Activated naive CD4-positive, alpha-beta T cell treated with anti-CD3 and anti-CD28 coated beads, Interleukin-2, amount 50 U/mL, for 16 hours (primary cell): Measurements from ENCODE around the gene PADI1.

ENCODE experiments used
- DNase-seq: peaks from one replicate; pipeline ENCODE4 v3.0.0-alpha.2; 2020

Gene PADI1

DNA sequence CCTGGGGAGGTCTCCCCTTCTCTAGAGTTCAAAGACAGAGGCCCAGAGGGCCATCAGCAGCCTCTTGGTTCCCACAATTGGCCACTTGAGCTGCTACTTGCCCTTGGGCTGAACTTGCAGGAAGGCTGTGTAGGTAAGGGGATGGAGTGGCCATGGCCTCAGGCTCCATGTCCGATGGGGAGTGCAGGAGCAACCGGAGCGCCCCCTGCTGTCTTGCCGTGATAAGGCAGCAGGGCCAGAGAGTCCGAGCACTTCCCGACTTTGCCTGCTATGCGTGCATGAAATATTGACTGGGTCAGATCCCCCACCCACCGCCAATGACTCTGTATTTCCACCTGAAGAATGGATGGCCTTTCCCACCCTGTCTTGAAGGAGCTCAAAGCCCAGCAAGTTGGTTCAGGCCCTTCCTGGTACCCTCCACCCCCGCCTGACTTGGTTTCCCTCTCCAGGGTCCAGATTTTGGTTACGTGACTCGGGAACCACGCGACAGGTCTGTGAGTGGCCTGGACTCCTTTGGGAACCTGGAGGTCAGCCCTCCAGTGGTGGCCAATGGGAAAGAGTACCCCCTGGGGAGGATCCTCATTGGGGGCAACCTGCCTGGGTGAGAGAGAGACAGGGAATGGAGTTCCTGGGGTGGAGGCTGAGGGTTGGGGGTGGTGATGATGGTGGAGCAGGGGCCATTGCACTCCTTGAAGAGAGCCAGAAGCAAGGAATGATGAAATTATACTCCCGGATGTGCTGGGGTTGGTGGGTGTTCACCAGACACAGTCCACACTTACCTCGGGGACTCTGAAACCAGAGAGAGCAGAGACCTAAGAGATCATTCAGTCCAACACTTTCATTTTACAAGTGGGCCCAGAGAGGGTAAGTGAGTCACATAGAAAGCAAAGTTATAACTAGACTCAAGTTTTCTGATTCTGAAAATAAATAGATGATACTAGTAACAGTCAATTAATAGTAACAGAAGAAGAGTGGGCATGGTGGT, 69.5 kb downstream of the PADI1 start:
- DNase-seq: no peak

DNA sequence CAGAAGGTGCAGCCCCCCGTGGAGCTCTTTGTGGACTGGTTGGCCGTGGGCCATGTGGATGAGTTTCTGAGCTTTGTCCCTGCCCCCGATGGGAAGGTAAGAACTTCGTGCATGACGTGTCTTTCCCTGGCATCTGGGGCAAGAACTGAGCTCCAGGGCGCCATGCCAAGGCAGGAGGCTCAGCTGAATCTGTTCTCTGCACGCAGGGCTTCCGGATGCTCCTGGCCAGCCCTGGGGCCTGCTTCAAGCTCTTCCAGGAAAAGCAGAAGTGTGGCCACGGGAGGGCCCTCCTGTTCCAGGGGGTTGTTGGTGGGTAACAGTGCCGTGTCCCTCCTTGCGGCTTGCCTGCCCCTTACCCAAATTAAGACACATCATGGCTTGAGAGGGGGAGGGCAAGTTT, 71.6 kb downstream of the PADI1 start:
- DNase-seq: no peak

DNA sequence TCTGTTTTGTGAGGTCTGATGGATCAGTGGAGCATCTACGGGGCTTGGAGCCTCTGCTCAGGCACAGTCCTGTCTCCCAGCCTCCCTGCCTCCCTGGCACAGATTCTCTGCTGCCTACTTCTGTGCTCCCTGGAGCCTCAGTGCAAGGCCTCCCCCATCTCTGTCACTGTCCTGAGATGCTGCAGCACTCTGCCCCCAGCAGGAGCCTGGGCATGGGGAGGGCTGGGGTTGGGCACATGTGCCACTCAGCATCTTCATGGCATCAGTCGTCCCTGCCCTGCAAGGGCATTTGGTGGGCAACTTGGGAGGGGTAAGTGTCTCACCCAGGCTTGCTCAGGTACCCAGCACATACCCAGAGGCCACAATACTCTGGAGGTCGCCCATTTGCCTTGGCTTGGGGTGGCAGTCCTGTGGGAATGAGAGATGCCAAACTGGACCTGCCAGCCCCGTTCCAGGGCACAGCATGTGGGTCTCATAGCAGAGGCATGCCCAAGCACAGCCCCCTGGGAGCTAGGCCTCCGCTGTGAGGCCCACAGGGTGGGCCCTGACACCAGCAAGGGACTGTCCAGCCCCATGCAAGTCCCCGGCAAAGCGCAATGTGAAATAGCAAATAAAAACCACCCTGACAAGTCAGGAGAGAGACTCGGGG, 72.7 kb downstream of the PADI1 start:
- no peak for DNase-seq

DNA sequence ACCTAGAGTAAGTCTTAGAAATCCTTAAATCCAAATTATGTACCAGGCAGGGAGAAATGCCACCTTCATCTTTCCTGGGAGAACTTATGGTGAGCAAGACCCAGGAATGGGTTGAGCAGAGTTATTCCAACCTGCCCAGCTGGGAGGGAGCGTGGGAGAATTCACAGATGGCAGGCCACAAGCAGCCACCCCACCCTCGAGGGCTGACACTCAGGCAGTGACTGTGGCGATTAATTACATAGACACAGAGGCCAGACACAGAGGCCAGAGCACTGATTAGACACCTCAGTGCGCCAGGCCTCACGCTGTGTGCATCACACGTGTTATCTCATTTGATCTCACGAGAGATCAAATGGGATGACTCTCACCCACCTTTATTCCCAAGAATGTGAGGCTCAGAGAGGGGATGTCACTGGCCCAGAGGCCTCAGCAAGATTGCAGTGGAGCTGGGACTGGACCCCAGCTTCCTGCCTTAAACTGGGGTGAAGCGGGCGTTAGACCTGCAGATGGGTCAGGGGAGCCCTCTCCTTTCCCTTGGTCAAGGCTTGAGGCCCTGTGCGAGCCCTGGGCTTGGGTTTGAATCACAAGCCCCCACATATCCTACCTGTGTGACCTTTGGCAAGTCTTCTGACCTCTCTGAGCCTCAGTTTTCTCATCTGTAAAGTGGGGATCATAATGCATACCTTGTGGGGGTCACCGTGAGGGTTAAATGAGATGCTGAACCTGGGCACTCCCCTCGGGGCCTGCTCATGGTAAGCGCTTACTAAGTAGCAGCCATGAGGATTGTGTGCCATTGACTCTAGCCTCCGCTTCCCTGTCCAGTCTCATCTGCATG, 74.3 kb downstream of the PADI1 start:
- no peak for DNase-seq

DNA sequence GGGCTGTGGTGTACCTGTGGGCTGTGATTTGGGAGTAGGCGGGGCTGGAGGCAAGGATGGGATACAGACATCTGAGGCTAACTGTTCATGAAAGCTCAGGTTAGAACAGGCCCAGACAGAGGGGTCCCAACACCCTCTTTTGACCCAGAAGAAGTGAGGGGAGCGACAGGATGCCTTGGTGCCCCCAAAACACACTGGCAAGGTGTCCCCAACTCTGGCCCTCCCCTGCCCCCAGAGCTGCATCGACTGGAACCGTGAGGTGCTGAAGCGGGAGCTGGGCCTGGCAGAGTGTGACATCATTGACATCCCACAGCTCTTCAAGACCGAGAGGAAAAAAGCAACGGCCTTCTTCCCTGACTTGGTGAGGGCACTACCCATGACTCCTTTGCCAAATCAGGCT, 75.5 kb downstream of the PADI1 start:
- DNase-seq: no peak

DNA sequence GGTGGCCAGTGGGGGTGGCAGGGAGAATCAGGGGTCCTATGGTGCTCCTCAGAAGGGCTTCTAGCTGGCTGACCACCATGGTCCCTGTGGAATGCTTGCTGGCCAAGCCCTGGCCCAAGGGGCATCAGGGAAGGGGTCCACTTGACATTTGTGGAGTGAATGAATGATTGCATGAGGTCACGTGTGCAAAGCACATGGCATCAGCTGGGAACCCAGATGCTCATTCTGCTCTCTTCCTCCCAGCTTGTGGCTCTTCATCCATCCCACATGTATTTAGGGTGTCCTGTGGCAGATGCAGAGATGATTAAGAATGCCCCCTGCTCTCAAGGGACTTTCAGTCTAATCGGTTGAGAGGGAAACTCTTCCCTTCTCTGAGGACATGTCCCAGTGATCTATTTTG, 76.0 kb downstream of the PADI1 start:
- no peak for DNase-seq

DNA sequence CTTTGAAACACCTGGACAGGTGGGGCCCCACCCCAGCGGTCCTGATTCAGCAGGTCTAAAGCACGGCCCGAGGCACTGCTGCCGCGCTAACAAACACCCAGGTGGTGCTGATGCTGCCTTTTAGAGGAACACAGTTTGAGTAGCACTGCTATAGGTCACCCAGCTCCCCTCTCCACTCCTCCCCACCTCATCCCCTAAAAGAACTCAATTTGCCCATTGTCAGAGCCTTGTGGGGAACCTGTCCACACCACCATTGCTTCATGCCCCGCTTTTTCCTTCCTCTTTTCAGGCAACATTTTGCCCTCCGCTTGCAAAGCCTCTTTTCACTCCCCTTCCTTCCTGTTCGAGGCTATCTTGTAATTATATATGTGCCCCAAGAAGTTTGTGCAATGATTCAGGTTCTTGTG, 76.8 kb downstream of the PADI1 start:
- no peak for DNase-seq

DNA sequence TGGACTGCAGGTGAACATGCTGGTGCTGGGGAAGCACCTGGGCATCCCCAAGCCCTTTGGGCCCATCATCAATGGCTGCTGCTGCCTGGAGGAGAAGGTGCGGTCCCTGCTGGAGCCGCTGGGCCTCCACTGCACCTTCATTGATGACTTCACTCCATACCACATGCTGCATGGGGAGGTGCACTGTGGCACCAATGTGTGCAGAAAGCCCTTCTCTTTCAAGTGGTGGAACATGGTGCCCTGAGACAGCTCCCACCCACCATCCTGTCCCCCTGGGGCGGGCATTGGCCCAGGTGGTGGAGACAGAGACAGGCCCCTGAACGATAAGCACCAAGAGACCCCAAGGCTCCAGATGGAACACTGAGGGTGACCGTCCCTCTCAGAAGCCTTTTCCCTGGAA, 77.9 kb downstream of the PADI1 start:
- no peak for DNase-seq

DNA sequence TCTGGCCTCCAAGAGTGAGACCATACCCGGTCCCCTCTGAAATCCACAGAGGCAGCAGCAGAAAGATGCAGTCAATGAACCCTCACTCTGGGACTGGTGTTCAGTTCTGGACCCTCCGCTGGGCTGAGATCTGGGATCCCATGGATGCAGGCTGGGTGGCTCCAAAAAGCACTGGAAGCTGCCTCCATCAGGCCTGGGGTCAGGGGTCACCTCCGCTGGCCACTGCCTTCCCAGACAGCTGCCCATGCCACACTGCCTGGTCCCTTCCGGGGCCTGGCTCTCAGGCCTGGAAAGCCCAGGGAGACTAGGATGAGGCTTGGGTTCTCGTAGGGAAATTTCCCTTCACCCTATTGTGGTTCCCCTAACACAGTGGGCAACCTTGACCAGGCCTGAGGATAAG, 81.7 kb downstream of the PADI1 start:
- DNase-seq: no peak

DNA sequence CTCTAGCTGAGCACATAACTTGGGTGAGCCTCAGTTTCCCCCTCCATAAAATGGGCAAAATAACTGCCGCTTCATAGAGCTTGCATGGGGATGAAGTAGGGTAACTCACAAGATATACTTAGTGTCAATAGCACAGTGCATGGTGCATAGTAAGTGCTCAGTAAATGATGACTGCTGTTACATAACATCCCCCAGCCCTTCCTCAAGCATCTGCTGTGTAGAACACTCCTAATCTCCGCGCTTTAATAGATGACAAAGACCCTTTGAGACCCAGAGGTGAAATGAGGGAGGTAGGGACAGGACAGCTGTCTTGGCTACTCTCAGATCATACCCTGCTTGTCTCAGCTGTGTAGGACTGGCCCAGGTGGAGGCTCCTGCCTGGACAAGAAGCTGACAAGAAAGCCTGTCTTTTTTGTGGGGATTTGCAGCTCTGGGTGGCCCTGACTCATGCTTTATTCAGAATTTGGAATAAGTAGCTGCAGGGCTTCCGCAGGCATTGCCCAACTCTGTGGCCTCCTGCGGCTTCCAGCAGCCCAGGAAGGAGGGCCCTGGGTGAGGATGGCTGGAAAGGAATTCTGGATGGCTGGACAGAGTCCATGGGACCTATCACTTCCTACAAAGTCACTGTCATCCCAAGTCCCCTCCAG, 82.3 kb downstream of the PADI1 start:
- no peak for DNase-seq

DNA sequence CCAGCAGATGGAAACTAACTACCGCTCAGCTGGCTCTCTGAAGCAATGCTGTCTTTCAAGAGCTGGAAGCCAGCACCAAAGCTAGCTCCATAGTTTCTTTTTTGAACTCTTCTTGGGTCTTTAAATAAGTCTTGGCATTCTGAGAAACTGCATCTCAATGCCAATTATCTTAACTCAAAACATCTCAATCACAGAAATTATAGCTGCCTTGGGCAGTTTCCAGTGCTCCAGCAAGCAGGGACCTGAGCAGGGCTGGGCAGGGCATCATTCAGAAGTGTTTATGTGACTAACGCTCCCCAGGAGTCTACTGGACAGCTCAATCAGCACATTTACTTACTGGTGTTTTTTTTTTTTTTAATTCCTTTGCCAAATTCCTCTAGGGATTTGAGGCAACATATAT, 84.8 kb downstream of the PADI1 start:
- DNase-seq: no peak

DNA sequence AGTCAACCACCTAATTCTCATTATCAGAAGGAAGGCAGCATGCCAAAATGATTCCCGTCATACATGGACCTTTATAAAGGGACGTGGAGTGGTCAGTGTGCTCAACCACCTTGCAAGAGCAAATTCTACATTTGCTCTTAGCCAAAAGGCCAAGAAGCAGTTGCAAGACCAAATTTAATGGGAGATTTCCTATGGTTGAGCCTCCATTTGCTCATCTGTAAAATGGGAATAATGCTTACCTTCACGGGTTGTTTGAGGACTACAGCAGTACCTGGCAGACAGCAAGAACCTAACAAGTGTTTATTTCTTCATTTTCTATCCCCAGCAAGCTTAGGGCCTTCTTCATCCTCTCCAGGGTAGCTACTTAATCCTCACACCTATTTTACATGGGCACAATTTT, 85.6 kb downstream of the PADI1 start:
- DNase-seq: no peak

DNA sequence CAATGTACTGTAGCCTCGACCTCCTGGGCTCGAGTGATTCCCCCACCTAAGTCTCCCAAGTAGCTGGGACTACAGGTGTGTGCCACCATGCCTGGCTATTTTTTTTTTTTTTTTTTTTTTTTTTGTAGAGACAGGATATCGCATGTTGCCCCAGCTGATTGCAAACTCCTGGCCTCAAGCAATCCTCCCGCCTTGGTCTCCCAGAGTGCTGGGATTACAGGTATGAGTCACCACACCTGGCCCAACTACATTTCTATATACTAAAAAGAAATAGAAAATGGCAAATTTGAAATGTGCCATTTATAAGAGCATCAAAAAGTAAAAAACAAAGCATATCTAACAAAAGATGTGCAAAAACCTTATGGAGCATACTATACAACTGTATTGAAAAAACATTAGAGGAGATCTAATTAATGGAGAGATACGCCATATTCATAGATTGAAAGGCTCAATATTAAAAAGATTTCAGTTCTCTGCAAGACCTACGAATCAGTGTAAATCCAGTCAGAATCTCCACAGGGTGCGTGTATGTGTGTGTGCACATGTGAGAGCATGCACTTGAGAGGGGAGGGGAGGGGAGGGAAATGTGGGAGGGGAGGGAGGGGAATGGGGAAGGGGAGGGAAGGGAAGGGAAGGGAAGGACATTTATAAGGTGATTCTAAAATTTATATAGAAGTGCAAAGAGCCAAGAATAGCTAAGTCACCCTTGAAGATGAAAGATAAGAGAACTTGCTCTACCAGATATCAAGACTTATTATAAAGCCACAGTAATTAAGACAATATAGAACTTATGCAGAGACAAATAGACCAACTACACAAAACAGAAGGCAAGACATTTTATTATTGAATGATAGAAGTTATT, 87.6 kb downstream of the PADI1 start:
- no peak for DNase-seq

DNA sequence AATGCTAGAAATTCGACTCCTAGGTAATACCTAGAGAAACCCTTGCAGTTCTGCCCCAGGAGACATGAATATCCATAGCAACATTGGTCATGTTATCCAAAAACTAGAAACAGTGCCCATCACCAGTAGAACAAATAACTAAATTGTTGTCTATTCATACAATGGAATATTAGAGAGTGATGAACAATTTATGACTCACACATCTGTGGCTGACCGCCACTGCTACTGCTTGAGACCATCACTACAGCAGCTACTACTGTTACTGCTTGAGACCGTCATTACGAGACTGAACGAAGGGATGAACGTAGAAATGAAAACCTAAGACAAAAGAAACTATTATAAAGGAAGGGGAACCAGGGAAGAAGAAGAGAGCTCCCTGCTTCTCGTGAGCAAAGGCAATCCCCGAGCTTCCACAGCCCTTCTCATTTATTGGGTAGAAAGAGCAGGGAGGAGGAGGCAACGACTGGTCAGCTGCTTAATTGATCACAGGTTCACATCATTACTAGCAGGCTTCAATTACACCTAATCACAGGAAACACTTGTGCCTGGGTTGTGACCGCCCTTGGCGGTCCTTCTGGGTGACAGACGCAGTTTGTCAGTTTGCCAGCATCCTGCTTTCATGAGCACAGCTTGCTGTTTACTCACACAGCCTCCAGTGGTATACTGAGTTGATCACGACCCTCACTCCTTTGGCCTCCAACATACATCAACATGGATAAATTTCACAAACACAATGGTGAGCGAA, 88.9 kb downstream of the PADI1 start:
- no peak for DNase-seq

DNA sequence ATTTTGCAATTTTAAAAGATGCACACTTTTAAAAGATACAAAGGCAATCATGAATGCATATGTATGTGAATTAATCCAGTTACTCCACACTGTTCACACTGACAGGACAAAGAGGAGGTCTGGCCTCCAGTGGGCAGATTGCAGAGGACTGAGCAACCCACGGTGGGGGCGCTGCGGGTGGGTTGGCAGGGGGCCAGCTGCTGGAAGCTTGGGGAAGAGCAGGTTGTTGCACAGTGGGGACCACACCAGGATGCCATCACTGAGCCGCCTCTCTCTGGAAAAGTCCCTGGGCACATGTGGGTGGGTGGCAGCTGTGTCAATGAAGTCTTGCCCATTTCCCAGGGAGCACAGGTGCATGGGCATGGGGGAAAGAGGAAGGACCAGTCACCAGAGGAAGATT, 90.4 kb downstream of the PADI1 start:
- no peak for DNase-seq
